Caki2 (cell line): ENCODE measurements around the gene GRIN2C. TPM values are rescaled to one million over a fixed set of nuclear protein-coding genes. Genes with fewer than 3 reads are reported as not detected.
"Not testable (repeated sequence)": the region's sequence is repeated elsewhere in the genome, so short reads cannot be mapped to it uniquely, and the experiment has no call there.

ENCODE experiments used
- DNase-seq: peaks from one replicate; pipeline ENCODE4 v3.0.0-alpha.2; 2015; ENCODE audit warnings: low read depth
- in situ Hi-C: cut with HindIII; loops from 2 replicates; pipeline ENCODE4 v1.10.0; 2016; ENCODE audit warnings: low sequenced_read_pairs, low pct_unique_long_range_greater_than_20kb, mixed read lengths
- total RNA-seq: library from RNA; depleted of rRNA; stranded (reverse); fragments of >200 nt; shearing (Covaris generic); gene quantifications from 2 replicates; pipeline ENCODE4 v1.2.3, GENCODE V29; 2014; ENCODE audit warnings: low replicate concordance

GRIN2C gene
- total RNA-seq, 1 experiment from 2014 or later, result 0.51 TPM

DNA sequence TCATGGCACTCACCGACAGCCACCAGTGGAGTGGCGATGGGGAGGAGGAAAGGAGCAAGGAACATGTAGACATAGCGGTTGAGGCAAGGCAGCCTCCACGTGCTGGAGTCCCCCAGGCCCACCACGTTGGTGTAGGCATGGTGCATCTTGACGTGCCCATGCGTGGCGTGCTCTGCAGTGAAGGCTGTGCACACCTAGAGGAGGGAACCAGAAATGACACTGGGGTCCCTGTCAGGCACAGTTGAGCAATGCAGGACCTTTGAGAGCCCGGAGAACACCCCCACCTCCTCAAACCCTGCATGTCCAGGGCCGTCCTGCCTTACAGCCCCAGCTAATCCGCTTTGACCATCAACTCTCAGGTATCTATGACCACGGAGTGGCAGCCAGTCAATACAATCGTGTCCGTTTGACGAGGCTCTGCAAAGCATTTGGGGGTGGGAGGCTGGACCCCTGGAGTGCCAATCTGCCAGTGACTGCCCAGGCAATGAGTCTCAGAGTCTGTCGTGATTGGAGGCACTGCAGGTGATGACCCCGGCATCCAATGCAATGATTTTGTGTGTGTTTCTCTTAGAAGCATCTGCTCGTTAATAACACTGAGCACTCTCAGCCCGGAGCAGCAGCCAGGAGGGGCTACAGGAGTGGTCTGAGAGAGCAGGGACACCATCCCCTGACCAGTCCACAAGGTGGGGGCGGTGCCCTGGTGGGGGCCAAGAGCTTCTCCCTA is 23.0 kb upstream of the GRIN2C start:
- in situ Hi-C loops, result no loop called here
- no peak for DNase-seq

DNA sequence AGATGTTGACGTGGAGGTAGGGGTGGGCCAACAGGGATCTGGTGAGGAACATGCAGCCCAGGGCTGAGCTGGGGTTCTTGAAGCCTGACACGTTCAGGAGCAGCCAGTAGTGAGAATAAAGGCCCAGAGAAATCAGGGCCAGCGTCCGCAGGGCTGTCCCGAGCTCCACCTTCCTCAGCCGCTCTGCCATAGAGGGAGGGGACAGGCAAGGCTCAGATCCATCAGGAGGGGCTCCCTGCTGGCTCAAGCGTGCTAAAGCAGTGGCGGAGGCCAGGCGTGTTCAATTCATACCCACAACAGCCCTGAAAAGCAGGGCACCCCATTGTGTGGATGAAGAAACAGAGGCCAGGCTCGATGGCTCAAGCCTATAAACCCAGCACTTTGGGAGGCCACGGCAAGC is 21.4 kb upstream of the GRIN2C start:
- in situ Hi-C loops, result no loop called here
- no peak for DNase-seq

DNA sequence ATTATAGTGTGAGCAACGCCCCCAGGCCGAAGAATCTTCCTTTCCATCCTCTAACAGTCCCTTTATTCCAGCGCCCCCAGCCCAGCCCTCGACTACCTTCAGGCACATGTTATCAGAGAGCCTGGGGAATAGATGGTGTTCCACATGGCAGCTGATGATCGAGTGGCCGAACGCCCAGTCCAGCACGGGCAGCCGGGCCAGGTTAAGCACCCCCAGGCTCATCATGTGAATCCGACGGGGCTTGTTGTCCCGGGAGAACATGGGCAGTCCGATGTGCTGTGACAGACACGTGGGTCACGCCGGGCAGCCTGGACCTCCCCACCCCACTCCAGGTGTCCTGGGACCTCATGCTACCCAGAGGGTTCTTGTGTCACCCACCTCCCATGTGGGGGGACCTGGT is 19.6 kb upstream of the GRIN2C start:
- in situ Hi-C loops, result no loop called here
- no peak for DNase-seq

DNA sequence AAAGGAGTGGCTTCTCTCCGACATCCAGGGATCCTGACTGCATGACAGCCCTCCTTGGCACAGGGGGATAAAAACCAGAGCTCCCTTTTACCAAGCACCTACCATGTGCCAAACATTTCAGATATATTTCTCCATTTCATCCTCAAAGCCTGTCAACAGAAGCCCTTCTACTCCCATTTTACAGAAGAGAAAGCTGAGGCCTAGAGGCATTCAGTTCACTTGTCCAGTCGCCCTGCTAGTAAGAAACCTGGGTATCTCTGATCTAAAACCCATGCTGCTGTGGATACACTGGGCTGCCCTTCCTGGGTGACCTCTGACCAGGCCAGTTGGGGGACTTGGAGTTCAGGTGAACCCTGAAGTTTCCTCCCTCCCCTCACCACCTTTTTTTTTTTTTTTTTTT is 19.0 kb upstream of the GRIN2C start:
- in situ Hi-C loops, result no loop called here
- DNase-seq, result no peak

DNA sequence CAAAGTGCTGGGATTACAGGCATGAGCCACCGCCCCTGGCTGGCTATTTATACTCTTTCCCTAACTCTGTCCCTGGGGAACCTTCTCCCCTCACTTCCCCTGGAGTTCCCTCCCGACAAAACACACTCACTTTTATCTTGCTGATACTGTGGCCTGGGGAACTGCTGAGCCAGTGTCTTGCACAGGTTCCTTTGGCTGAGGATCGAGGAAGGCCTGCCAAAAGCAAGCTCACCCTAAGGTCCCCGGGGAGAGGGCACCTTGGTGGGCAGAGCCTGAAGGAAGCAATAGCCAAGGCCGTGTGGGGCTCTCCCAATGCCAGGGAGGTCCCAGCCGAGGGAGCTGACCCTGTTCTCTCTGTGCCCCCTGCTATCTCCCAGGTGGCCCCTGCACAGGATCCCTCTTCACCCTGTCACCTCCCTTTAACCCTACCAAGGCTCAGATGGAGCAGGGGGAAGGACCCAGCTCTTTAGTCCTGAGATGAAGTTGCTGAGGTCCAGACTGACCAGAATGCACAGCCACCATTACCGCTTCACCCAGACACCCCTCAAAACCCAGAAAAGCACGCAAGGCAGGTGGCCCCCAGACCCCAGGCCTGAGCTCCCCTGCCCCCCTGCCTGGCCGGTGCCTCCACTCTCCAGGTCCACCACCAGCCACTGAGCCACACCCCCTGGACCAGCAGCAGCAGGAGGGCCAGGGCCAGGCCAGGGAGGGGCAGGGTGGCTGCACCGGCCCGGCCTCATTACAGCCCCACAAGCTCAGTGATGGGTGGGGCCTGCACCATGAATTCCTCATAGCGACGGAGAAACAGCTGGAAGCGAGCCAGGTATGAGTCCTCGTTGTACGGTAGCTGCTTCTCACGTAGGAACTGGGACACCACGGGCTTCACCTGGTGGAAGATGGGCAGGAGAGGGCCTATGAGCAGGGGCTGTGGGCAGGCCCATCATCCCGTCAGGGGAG is 18.2 kb upstream of the GRIN2C start:
- DNase-seq, result peak; percentile 15
- in situ Hi-C loops, result no loop called here

DNA sequence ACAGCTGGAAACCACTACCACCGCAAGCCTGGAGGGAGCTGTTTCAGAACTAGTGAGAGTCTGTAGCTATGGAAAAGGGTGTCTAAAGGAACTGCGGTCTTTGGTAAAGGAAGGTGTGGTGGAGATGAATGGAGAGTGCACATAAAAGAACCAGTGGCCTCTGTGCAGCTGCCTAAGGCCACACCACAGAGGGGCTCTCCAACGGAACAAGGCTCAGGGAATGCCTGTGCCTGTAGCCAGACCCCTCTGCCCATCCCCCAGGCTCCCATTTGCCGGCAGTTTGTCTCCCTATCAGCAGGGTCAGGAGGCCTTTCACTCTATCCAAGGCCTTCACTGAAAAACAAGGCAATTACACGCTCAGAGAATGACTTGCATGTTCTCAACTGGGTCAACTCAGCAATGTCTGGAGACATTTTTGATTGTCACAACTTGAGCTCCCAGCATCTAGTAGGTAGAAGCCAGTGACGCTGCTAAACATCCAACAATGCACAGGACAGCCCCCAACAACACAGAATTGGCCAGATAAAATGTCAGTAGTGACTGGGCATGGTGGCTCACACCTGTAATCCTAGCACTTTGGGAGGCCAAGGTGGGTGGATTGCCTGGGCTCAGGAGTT is 16.4 kb upstream of the GRIN2C start:
- no peak for DNase-seq
- in situ Hi-C loops, result no loop called here

DNA sequence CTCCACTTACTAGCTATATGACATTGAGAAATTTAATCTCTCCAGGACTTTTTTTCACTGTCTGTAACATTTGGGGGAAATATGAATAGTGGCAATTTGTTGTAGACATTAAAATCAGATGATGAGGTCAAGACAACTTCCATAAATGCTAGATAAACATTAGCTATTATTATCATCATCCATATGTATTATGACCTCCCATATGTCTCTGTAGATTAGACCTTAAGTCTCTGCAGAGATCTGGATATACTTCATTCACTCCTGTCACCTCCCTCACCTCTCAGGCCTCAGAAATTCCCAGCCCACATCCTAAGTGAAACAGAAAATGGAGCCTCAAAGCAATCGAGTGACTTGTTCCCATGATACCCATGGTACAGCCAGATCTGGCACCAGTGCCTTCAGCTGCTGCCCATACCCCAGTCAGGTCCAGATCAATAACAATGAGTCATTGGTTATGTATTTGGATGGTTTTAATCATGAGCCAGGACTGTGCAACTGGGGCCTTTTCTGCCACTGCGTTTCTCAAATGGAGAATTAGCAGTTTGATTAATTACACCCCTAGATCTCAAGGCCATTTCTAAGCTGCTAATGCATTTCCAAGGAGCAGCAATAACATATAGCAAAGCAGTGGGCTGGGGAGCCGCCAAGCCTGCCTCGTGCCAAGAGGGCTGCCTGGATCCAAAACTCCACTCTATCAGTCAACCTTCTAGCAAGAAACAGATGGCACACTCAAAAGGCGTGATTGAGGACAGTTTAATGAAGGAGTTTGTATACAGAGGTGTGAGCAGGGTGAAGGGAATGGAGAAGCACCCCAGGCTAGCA is 15.7 kb upstream of the GRIN2C start:
- in situ Hi-C loops, result no loop called here
- no peak for DNase-seq

DNA sequence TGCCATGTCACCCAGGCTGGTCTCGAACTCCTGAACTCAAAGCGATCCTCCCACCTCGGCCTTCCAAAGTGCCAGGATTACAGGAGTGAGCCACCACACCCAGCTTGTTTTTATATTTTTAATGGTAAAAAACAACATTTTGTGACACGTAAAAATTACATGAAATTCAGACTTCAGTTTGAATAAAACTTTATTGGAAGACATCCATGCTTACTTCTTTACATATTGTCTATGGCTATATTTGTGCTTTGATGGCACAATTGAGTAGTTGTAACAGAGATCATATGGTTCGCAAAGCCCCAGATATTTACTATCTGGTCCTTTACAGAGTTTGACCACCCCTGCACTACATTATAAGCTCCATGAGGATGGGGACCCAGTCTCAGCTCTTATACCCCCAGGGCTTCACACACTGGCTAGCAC is 14.9 kb upstream of the GRIN2C start:
- in situ Hi-C loops, result no loop called here

DNA sequence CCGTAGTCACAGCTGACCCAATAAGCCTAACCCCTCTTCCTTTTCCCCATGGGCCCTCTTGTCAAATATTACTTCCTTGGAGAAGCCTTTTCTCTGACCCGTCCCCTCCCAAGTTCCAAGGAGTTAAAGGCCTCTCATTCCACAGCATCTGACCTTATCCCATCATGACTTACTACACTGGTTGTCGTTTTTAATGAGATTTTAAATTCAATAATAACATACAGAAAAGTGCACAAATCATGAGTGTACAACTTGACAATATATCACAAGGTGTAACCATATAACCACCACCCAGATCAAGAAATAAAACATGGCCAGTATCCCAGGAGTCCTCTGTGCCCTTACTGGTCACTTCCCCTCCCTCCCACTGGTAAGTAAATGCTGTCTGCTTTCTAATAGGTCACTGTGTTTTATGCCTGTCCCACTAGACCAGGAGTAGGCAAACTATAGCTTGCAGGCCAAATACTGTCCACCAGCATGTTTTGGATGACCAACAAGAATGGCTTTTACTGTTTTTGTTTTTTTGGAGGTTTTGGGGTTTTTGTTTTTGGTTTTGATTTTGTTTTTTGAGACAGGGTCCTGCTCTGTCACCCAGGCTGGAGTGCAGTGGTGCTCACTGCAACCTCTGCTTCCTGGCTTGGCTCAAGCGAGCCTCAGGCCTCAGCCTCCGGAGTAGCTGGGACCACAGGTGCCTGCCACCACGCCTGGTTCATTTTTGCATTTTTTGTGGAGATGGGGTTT is 14.4 kb upstream of the GRIN2C start:
- DNase-seq, result peak; percentile 54

More for the DNA sequence above, 14.9 kb upstream of the GRIN2C start:
- no peak for DNase-seq

DNA sequence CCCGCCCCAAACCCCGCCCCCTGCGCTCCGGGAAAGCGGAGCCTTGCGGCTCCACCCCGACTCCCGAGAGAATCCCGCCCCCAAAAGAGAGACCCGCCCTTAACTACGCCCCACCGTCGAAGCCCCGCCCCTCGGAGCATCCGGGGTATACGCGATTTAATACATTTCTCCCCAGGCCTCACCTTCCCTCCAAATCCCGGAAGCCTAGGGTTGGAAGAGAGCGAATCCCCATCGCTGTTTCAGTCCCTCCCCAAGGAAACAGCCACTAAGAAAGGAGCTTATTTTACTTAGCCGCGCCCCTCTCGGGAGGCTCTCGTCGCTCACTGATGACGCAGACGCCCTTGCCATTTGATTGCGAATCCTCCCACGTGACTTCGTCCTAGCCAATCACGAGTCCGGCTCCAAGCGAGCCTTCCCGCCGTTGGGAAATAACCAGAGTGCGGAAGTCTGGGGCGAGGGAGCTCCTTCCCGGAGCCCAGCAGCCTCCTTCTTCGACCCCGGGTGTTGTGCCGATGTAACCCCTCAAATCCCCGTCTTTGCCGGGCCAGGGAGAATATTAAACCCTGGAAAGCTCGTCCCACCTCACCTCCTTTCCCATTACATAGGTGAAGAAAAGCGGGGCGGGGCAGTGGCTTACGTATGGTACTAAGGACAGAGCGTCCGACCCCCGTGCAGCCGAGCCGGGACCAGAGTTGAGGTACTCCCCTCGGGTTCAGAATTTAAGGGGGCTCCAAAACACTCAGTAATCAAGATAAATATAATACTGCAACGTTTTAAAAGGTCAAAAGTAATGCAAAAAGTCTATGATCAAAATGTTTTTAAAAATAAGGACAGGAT is 13.6 kb upstream of the GRIN2C start:
- peak; percentile 100 for DNase-seq

More for the DNA sequence above, 14.4 kb upstream of the GRIN2C start:
- in situ Hi-C loops, result no loop called here

DNA sequence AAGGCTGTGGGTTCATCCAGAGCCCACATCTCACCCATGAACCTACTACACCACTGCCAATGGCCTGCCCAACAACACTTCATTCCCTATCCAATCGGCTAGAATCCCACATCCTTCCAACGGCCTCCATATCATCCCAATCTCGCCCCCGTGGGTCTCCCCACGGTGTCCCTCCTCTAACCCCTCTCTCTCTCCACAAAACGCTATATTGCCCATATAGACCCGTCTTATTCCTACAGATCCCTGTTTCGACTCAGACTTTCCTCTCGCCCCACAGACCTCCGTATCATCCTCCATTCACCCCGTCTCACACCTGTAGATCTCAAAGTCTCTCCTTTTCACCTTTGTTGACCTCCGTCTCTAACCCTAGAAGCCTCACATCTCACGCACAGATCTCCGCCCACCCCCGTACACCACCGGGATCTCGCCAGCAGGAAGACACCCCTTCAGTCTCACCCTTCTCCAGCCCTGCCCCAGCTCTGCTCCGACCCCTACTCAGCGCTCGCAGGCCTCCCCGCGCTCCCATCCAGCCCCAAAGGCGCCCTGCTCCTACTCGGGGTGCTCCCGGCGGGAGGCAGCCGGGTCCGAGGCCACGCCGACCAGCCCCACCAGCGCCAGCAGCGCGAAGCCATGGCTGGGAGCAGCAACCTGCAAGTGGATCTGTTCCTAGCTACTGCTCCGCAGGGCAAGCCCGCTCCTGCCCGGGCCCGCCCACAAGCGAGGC is 12.8 kb upstream of the GRIN2C start, which contains the start of gene FDXR:
Gene FDXR (minus strand): TSS at position 682 of the 724 bp plus-strand sequence. CDS start 50 bp downstream, at position 632.
- in situ Hi-C loops, result no loop called here
- DNase-seq, result no peak

More for the DNA sequence above, 13.6 kb upstream of the GRIN2C start:
- in situ Hi-C loops, result no loop called here

DNA sequence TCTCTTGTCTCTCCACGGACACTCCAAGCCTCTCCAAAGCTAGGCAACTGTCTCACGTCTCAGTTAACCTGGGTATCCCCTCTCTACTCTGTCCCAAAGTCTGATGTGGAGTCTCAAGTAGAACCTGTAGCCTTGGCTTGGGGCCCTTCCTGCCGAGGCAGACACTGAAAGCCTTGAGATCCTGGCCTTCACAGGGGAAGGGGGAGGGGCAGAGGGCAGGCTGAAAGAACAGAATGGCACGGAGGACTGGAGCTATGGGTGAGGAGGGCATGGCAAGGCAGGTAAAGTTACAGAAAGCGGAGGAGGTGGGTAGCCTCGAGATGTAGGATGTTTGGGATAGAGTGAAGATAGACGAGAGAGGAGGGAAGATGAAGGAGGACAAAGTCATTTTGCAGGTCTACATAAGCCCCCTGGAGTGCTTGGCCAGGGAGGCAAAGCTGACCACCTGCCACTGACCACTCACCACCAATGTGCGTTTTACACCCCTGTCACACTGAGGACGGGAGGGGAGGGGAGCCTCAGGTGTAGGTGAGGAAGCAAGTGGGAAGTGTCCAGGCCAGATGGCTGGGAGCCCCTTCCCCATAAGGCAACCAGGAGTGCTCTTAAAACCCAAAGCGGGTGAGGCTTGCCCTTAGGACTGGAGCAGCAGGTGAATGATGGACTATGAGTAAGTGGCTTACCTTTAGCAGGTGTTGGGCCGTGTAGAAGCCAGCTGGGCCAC is 11.8 kb upstream of the GRIN2C start:
- in situ Hi-C loops, result no loop called here
- no peak for DNase-seq

DNA sequence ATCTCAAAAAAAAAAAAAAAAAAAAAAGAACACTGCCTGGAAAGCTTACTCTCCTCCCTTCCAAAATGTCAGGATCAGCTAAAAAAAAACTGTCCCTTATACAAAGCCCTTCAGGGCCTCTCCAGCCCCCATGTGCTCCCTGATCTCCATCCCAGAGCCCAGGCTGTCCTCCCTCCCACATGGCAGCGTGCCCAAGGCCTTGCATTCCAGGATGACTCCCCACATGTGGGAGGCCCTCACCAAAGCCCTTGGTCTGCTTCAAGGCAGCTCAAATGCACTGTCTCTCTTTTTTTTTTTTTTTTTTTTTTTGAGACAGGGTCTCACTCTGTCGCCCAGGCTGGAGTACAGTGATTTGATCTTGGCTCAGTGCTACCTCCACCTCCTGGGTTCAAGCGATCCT is 10.8 kb upstream of the GRIN2C start:
- in situ Hi-C loops, result no loop called here
- DNase-seq, result no peak

DNA sequence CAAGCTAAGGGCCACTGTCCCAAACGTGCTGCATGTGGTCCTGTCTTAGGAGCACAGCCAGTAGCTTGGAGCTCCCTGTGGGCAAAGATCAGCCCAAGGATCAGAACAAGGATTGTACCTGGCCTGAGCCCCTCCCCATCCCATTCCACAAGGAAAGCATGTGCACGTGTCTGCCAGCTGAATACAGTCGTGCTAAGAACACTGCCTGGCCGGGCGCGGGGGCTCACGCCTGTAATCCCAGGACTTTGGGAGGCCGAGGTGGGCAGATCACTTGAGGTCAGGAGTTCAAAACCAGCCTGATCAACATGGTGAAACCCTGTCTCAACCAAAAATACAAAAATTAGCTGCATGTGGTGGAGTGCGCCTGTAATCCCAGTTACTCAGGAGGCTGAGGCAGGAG is 10.3 kb upstream of the GRIN2C start:
- DNase-seq, in situ Hi-C loops: not testable (repeated sequence)

DNA sequence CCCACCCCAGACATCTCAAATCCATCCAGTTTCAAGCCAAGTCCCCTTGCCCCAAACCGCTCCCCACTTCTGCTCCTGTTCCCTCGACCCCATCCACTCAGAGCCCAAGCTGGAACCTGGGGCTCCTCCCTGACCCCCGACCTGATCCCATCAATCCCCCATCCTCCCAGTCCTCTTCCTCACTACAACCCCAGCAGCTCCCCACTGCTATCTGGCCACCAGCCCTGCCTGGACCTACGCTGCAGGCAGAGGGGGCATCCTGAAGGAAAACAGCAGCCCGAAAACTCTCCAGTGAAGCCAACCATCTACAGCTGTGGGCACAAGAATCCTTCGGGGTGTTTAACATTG is 9.2 kb upstream of the GRIN2C start:
- in situ Hi-C loops, result no loop called here
- DNase-seq, result no peak
